HG03103 (cell line): ENCODE measurements around the gene ADSS2.
"Not testable (repeated sequence)": the region's sequence is repeated elsewhere in the genome, so short reads cannot be mapped to it uniquely, and the experiment has no call there.

ENCODE experiments used
- ATAC-seq: cut with Tn5 transposase; IDR thresholded peaks from one replicate; pipeline ENCODE4 v1.9.1; 2021; ENCODE audit warnings: low read depth; ENCODE audit not compliant: unreplicated experiment

The ADSS2 gene

GRCh38 chr1:244451539-244451950 is at the start of gene ADSS2:
Gene ADSS2 (minus strand): TSS chr1:244451909. CDS start chr1:244451817, 92 bp downstream.
- ATAC-seq, result no peak

GRCh38 chr1:244500515-244500914 is 48.8 kb upstream of the ADSS2 start:
- not testable (repeated sequence) for ATAC-seq

- not testable (repeated sequence) for ATAC-seq
These were observed 47.8 kb upstream of the ADSS2 start for GRCh38 chr1:244499484-244499883.

GRCh38 chr1:244497805-244498204 is 46.1 kb upstream of the ADSS2 start:
- ATAC-seq, result no peak

GRCh38 chr1:244496186-244496585 is 44.5 kb upstream of the ADSS2 start:
- no peak for ATAC-seq

GRCh38 chr1:244494653-244495052 is 42.9 kb upstream of the ADSS2 start:
- no peak for ATAC-seq

- not testable (repeated sequence) for ATAC-seq
These were observed 33.3 kb upstream of the ADSS2 start for GRCh38 chr1:244484971-244485370.

GRCh38 chr1:244473059-244473605 is 21.4 kb upstream of the ADSS2 start:
- no peak for ATAC-seq

GRCh38 chr1:244466724-244467123 is 15.0 kb upstream of the ADSS2 start:
- ATAC-seq, result no peak

- peak; percentile 96 for ATAC-seq
These were observed 9.7 kb upstream of the ADSS2 start, which contains the start of gene CATSPERE for GRCh38 chr1:244461245-244462071. Gene CATSPERE (plus strand): TSS chr1:244461273. CDS start chr1:244461430, 157 bp downstream.

- no peak for ATAC-seq
These were observed 8.5 kb upstream of the ADSS2 start for GRCh38 chr1:244460197-244460596.

GRCh38 chr1:244458781-244459180 is 7.1 kb upstream of the ADSS2 start:
- ATAC-seq, result no peak

- no peak for ATAC-seq
These were observed 4.9 kb upstream of the ADSS2 start for GRCh38 chr1:244456586-244456985.

- no peak for ATAC-seq
These were observed 2.7 kb upstream of the ADSS2 start for GRCh38 chr1:244454412-244454811.

GRCh38 chr1:244451951-244452795 is 464 bp upstream of the ADSS2 start:
- ATAC-seq, result peak; percentile 90

- ATAC-seq, result peak; percentile 4
These were observed 841 bp downstream of the ADSS2 start for GRCh38 chr1:244450597-244451538.

GRCh38 chr1:244449936-244450508 is 1.7 kb downstream of the ADSS2 start:
- ATAC-seq, result no peak

GRCh38 chr1:244448279-244449036 is 3.3 kb downstream of the ADSS2 start:
- ATAC-seq, result no peak

- no peak for ATAC-seq
These were observed 4.2 kb downstream of the ADSS2 start for GRCh38 chr1:244447552-244447951.
